H1 (cell line): ENCODE measurements around the gene DENND1A. TPM values are rescaled to one million over a fixed set of nuclear protein-coding genes. Genes with fewer than 3 reads are reported as not detected.

Experiments
- CTCF ChIA-PET: fragments of 300-600 bp; sonication (Branson Sonifier 250); formaldehyde crosslinking; loops from one replicate; lab custom pipeline; 2021; ENCODE audit not compliant: partially characterized antibody; lab: Charles Lee
- POLR2A ChIA-PET: fragments of 300-600 bp; sonication (Branson Sonifier 250); formaldehyde crosslinking; loops from one replicate; lab custom pipeline; 2021; ENCODE audit warnings: inconsistent platforms; ENCODE audit not compliant: partially characterized antibody; lab: Charles Lee
- DNase-seq, 2 experiments: peaks; one replicate each; pipeline versions ENCODE4 v3.0.0 to v3.0.0-alpha.2; 2010 to 2022; ENCODE audit warnings: low spot score in 2 of 2, low read depth in 1 of 2, mixed read lengths in 1 of 2
- FAIRE-seq: peaks from 2 replicates; lab custom pipeline; 2011; peaks lifted over from hg19 to GRCh38; lab: Jason Lieb, UNC
- H2AFZ ChIP-seq: 2 replicates; pipeline ENCODE4 v1.8.1; 2012; ENCODE audit warnings: low read length, inconsistent platforms
- H2AK5ac ChIP-seq: 2 replicates; pipeline ENCODE4 v1.6.1; 2013; ENCODE audit warnings: low read depth, low read length
- H2BK120ac ChIP-seq: replicated peaks from 2 replicates; pipeline ENCODE3; 2013; ENCODE audit warnings: low read depth, low read length, inconsistent platforms
- H2BK12ac ChIP-seq: 2 replicates; pipeline ENCODE4 v1.6.1; 2013; ENCODE audit warnings: low read depth, low read length
- H2BK15ac ChIP-seq: 2 replicates; pipeline ENCODE4 v1.6.1; 2013; ENCODE audit warnings: low read length
- H2BK20ac ChIP-seq: 2 replicates; pipeline ENCODE4 v1.6.1; 2013; ENCODE audit warnings: low read length
- H2BK5ac ChIP-seq: 2 replicates; pipeline ENCODE4 v1.6.1; 2013; ENCODE audit warnings: low read depth, low read length
- H3K14ac ChIP-seq: 2 replicates; pipeline ENCODE4 v1.6.1; 2013; ENCODE audit warnings: inconsistent platforms; ENCODE audit not compliant: insufficient read length
- H3K18ac ChIP-seq: 2 replicates; pipeline ENCODE4 v1.6.1; 2013; ENCODE audit warnings: low read length; ENCODE audit errors: extremely low read depth
- H3K23ac ChIP-seq: 2 replicates; pipeline ENCODE4 v1.6.1; 2013; ENCODE audit warnings: inconsistent platforms; ENCODE audit not compliant: insufficient read length
- H3K23me2 ChIP-seq: 2 replicates; pipeline ENCODE4 v1.6.1; 2013; ENCODE audit warnings: low read depth, low read length
- H3K27ac ChIP-seq: 2 replicates; pipeline ENCODE4 v1.6.1; 2011; ENCODE audit warnings: low read depth, low read length, inconsistent platforms
- H3K27me3 ChIP-seq, 4 experiments: replicated peaks in 1 of 4; 1 replicate in 1 of 4; 2 replicates in 3 of 4; pipeline versions ENCODE4 v1.6.1 to v1.8.1; 2011 to 2013; ENCODE audit warnings: low read length in 3 of 4, mild to moderate bottlenecking in 3 of 4, inconsistent platforms in 2 of 4, mixed read lengths in 2 of 4, moderate library complexity in 1 of 4; ENCODE audit not compliant: control insufficient read depth in 3 of 4, insufficient read depth in 3 of 4; ENCODE audit errors: extremely low read depth in 1 of 4
- H3K36me3 ChIP-seq, 4 experiments: 2 replicates each; pipeline versions ENCODE4 v1.6.1 to v1.8.1; 2011 to 2013; ENCODE audit warnings: mild to moderate bottlenecking in 4 of 4, low read length in 3 of 4, moderate library complexity in 2 of 4, control low read depth in 1 of 4, inconsistent platforms in 1 of 4; ENCODE audit not compliant: insufficient read depth in 4 of 4, control insufficient read depth in 2 of 4
- H3K4ac ChIP-seq: replicated peaks from 2 replicates; pipeline ENCODE3; 2013; ENCODE audit warnings: low read length, low read depth, mixed read lengths, inconsistent platforms; ENCODE audit not compliant: insufficient read length
- H3K4me1 ChIP-seq, 4 experiments: replicated peaks in 1 of 4; 1 replicate in 1 of 4; 2 replicates in 3 of 4; pipeline versions ENCODE4 v1.6.1 to v1.8.1; 2011 to 2013; ENCODE audit warnings: low read length in 3 of 4, inconsistent platforms in 2 of 4, mixed read lengths in 1 of 4; ENCODE audit not compliant: insufficient read depth in 4 of 4, control insufficient read depth in 3 of 4
- H3K4me2 ChIP-seq, 2 experiments: 2 replicates each; pipeline versions ENCODE4 v1.6.1 to v1.8.1; 2011 to 2013; ENCODE audit warnings: low read depth in 2 of 2, low read length in 2 of 2, control low read depth in 1 of 2, inconsistent platforms in 1 of 2, mild to moderate bottlenecking in 1 of 2; ENCODE audit not compliant: insufficient read depth in 1 of 2
- H3K4me3 ChIP-seq, 4 experiments: fragments of 200-600, 300-600 bp in 1 of 4; sonication (generic), shearing (Covaris generic), sonication (Bioruptor Twin) in 1 of 4; 2 replicates each; pipeline versions ENCODE4 v1.5.1 to v1.8.1; 2011 to 2016; ENCODE audit warnings: low read length in 4 of 4, low read depth in 3 of 4, control low read depth in 2 of 4, inconsistent platforms in 2 of 4, mild to moderate bottlenecking in 2 of 4, mixed read lengths in 1 of 4, moderate library complexity in 1 of 4; ENCODE audit not compliant: insufficient read depth in 2 of 4; ENCODE audit errors: extremely low read depth in 1 of 4
- H3K56ac ChIP-seq: replicated peaks from 2 replicates; pipeline ENCODE3; 2013; ENCODE audit warnings: low read depth, mild to moderate bottlenecking, mixed read lengths, low read length, inconsistent platforms; ENCODE audit not compliant: insufficient read length
- H3K79me1 ChIP-seq: 2 replicates; pipeline ENCODE4 v1.6.1; 2013; ENCODE audit warnings: low read depth, low read length, control low read depth
- H3K79me2 ChIP-seq, 2 experiments: 2 replicates each; pipeline versions ENCODE4 v1.6.1 to v1.8.1; 2012 to 2013; ENCODE audit warnings: low read length in 2 of 2, mild to moderate bottlenecking in 2 of 2, inconsistent platforms in 1 of 2; ENCODE audit not compliant: insufficient read depth in 2 of 2, control insufficient read depth in 1 of 2
- H3K9ac ChIP-seq, 4 experiments: replicated peaks in 1 of 4; 1 replicate in 1 of 4; 2 replicates in 3 of 4; pipeline versions ENCODE4 v1.6.1 to v1.8.1; 2011 to 2013; ENCODE audit warnings: low read depth in 3 of 4, low read length in 3 of 4, control low read depth in 2 of 4, mild to moderate bottlenecking in 2 of 4, moderate library complexity in 2 of 4, inconsistent platforms in 1 of 4; ENCODE audit errors: extremely low read depth in 1 of 4
- H3K9me3 ChIP-seq, 2 experiments: 2 replicates each; pipeline versions ENCODE4 v1.6.1 to v1.8.1; 2012 to 2013; ENCODE audit warnings: mild to moderate bottlenecking in 2 of 2, moderate library complexity in 2 of 2, control low read depth in 1 of 2, inconsistent platforms in 1 of 2, low read depth in 1 of 2, low read length in 1 of 2, mixed read lengths in 1 of 2; ENCODE audit not compliant: insufficient read depth in 2 of 2
- H4K20me1 ChIP-seq, 2 experiments: replicated peaks in 1 of 2; 2 replicates each; pipeline versions ENCODE3 to v1.8.1; 2011 to 2013; ENCODE audit warnings: inconsistent platforms in 2 of 2, low read length in 2 of 2, mild to moderate bottlenecking in 1 of 2; ENCODE audit not compliant: insufficient read depth in 2 of 2, control insufficient read depth in 1 of 2
- H4K5ac ChIP-seq: 2 replicates; pipeline ENCODE4 v1.6.1; 2013; ENCODE audit warnings: low read length, low read depth, mixed read lengths, inconsistent platforms; ENCODE audit not compliant: insufficient read length
- H4K8ac ChIP-seq: 2 replicates; pipeline ENCODE4 v1.8.0; 2013; ENCODE audit warnings: mild to moderate bottlenecking, moderate library complexity, low read length, inconsistent platforms; ENCODE audit not compliant: insufficient read depth; ENCODE audit errors: extremely low read depth
- H4K91ac ChIP-seq: replicated peaks from 2 replicates; pipeline ENCODE3; 2013; ENCODE audit warnings: low read length, mixed read lengths, inconsistent platforms; ENCODE audit not compliant: insufficient read length
- CTCF ChIP-seq, 3 experiments: IDR thresholded peaks; 1 replicate in 2 of 3; 2 replicates in 1 of 3; pipeline versions ENCODE4 v1.5.1 to v1.6.1; 2011; ENCODE audit warnings: low read length in 3 of 3, mild to moderate bottlenecking in 3 of 3, inconsistent platforms in 2 of 3, low read depth in 1 of 3, moderate library complexity in 1 of 3; ENCODE audit not compliant: insufficient read depth in 1 of 3; ENCODE audit errors: control extremely low read depth in 1 of 3
- EGR1 ChIP-seq: IDR thresholded peaks from 2 replicates; pipeline ENCODE4 v1.6.1; 2011; ENCODE audit warnings: low read depth, low read length, borderline replicate concordance
- GTF2F1 ChIP-seq: IDR thresholded peaks from 2 replicates; pipeline ENCODE4 v1.6.1; 2012; ENCODE audit warnings: low read depth, low read length, improper control_type of control experiment, borderline replicate concordance
- TBP ChIP-seq: IDR thresholded peaks from 2 replicates; pipeline ENCODE4 v1.6.1; 2011; ENCODE audit warnings: low read depth, low read length, improper control_type of control experiment
- TCF12 ChIP-seq: IDR thresholded peaks from 2 replicates; pipeline ENCODE4 v1.6.1; 2011; ENCODE audit warnings: low read depth, mild to moderate bottlenecking, low read length
- USF2 ChIP-seq: IDR thresholded peaks from 2 replicates; pipeline ENCODE4 v1.6.1; 2011; ENCODE audit warnings: low read length, improper control_type of control experiment
- WGBS, 2 experiments: shearing (Covaris generic) in 1 of 2; methylation state at CpG; one replicate each; pipeline versions ENCODE4 v1.1.6 to v1.1.7; 2013 to 2015; ENCODE audit warnings: low lambda C conversion rate in 2 of 2, mixed read lengths in 2 of 2, inconsistent platforms in 1 of 2, low coverage in 1 of 2, missing lambda C conversion rate in 1 of 2; ENCODE audit not compliant: insufficient replicate concordance in 2 of 2, insufficient coverage in 1 of 2, insufficient read length in 1 of 2; ENCODE audit errors: extremely low coverage in 1 of 2, missing lambda C conversion rate in 1 of 2; 5-methylcytosine and 5-hydroxymethylcytosine counted together
- polyA plus RNA-seq, 7 experiments: library from polyadenylated mRNA; depleted of rRNA in 3 of 7; stranded (reverse) in 5 of 7; unstranded in 2 of 7; fragments of >200 nt in 5 of 7; fragments of 200-250 nt in 2 of 7; gene quantifications; 1 replicate in 5 of 7; 2 replicates in 1 of 7; 4 replicates in 1 of 7; pipeline versions ENCODE4 v1.2.1 to v1.2.3, GENCODE V29; 2011 to 2013; ENCODE audit warnings: missing spikeins in 2 of 7, mixed read lengths in 2 of 7
- total RNA-seq: library from RNA; stranded (reverse); fragmentation: NEBNext Ultra II Directional; extraction: Animal tissue kit (Norgen Biotek cat#: 25700); gene quantifications from 2 replicates; pipeline ENCODE4 v1.2.1, GENCODE V29; 2021

The DENND1A gene
- total and polyA plus RNA-seq, 2 of the 8 experiments (the other 6 are each of a cell fraction or from before 2014, with no cell fraction given) = 24.1 to 26.4 TPM

GRCh38 chr9:123437201-123437600, 492.7 kb downstream of the DENND1A start:
- Histone ChIP-seq H2BK15ac (no peak overlapping the region), H3K27me3 (no peaks in the 10 kb centered on the region; a peak in 1 of 7 replicates), H3K36me3 (no peaks in the 10 kb centered on the region), H2BK5ac (no peak overlapping the region), H4K5ac (no peak overlapping the region), H3K18ac (no peak overlapping the region), H2AK5ac (no peak overlapping the region), H2BK12ac (no peak overlapping the region), H2BK20ac (no peak overlapping the region), H4K91ac (no peak overlapping the region), H3K4me3 (no peak overlapping the region), H3K79me1 (no peaks in the 10 kb centered on the region), H4K20me1 (no peaks in the 10 kb centered on the region), H2BK120ac (no peak overlapping the region), H3K79me2 (no peaks in the 10 kb centered on the region), H3K9ac (no peak overlapping the region), H4K8ac (no peak overlapping the region), H3K4me1 (peaks cover 0 to 8% (median 2%) of the 10 kb centered on the region in 4 experiments; a peak in 4 of 7 replicates), H3K23ac (no peak overlapping the region), H3K9me3 (no peaks in the 10 kb centered on the region), H3K4me2 (no peak overlapping the region), H3K4ac (no peak overlapping the region), H2AFZ (no peak overlapping the region), H3K23me2 (no peaks in the 10 kb centered on the region), H3K56ac (no peak overlapping the region), H3K27ac (no peak overlapping the region), H3K14ac (no peak overlapping the region)
- DNase-seq (no peak), FAIRE-seq (no peak)
- CTCF ChIA-PET = interaction anchor here (0.8 to 7.2 kb wide), 8 partner anchors 10 to 83 kb away, joined by 3 to 64 read pairs (median 6); no protein-coding TSS in a partner anchor
- TF ChIP-seq USF2 (no peak), TCF12 (no peak), CTCF (IDR thresholded peaks at IDR 0.05; ENCODE audit: control extremely low read depth in 1 of 3, insufficient read depth in 1 of 3, low read depth in 1 of 3, low read length in 3 of 3) (no peak), GTF2F1 (no peak), EGR1 (no peak), TBP (no peak)
- 96% methylated on average over 8 of the region's 8 CpGs; no CpG with 5 or more reads in 1 of the 2 experiments for WGBS, 2 experiments
- POLR2A ChIA-PET = no interaction called here
